Fibroblast of the aortic adventitia (primary cell): ENCODE measurements around the gene LRMDA. TPM values are rescaled to one million over a fixed set of nuclear protein-coding genes. Genes with fewer than 3 reads are reported as not detected.

ENCODE experiments used
- DNase-seq: peaks from one replicate; pipeline ENCODE4 v3.0.0-alpha.2; 2010; ENCODE audit warnings: low read depth
- H3K4me3 ChIP-seq: 2 replicates; pipeline ENCODE4 v1.5.1; 2011; ENCODE audit warnings: low read depth, mild to moderate bottlenecking, control low read depth, low read length, moderate library complexity
- CTCF ChIP-seq: IDR thresholded peaks from 2 replicates; pipeline ENCODE4 v1.5.1; 2011; ENCODE audit warnings: mild to moderate bottlenecking, low read length, control low read depth, inconsistent platforms; ENCODE audit not compliant: insufficient read depth
- total RNA-seq: library from RNA; depleted of rRNA; stranded (reverse); fragments of >200 nt; gene quantifications from 2 replicates; pipeline ENCODE4 v1.2.3, GENCODE V29; 2012; ENCODE audit warnings: low replicate concordance

The LRMDA gene
- total RNA-seq, 1 donor: 6.3 TPM

DNA sequence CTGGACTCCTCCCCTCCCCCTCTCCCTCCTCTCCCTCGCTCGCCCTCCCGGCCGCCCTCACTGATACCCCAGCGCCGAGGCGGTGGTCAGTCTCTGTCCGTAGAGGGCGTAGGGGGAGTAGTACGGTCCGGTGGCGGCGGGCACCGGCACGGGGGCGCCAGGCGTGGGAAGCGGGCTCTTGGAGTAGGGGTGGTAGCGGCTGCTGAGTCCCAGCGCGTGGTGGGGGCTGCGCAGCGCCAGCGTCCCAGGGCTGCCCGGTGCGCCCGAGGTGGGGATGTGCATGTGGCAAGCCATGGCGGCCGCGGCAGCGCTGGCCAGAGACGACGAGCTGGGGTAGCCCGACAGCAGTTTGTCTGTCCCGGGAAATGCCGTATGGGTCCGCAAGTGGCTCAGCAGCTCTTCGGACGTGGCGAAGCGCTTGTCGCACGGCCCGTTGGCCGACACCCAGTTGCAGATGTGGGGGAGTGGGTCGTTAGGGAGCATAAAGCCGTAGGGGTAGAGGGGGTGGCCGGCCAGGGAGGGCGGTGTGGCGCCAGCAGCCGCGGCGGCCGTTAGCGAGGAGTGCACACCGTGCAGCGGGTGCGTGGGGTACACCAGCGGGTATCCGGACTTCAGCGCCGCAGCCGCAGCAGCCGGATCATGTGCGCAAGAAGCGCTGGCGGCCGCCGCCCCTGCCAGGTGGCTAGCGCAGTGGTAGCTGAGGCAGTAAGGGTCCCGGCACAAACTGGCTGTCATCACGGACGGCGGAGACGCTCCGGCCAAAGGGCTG lies 32.5 kb upstream of the LRMDA start:
- DNase-seq: peak; percentile 48
- peak; percentile 0 for TF ChIP-seq CTCF
- H3K4me3 ChIP-seq: peak overlapping the region; percentile 99

DNA sequence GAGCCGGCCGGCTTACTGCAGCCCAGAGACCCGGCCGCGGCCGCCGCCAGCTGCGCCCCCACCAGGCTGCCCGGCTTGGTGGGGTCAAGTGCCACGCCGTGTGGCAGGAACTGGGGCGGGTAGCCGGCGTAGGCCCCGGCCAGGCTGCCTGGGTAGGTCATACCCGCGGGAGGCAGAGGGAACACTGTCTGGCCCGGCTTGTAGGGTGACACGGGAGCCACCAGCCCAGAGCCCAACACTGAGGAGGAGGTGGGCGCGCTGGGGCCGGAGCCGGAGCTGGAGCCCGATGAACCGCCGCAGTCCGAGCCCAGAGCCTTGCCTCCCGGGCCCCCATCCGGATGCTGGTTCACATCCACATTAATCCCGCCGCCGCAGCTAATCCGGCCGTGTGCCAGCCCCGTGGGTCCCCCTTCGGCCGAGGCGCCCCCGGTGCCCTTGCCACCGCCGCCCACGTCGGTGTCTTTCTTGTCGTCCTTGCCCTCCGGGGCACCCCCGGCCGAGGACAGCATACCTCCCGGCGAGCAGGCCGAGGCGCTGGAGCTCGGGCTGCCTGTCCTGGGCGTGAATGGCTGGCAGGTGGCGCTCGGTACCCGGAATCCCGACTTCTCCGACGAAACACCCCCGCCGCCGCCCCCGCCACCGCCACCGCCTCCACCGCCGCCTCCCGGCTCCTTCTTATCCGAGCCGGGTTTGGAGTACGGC lies 31.8 kb upstream of the LRMDA start:
- DNase-seq: peak; percentile 78
- H3K4me3 ChIP-seq: peak overlapping the region; percentile 99
- peak; percentile 58 for TF ChIP-seq CTCF

DNA sequence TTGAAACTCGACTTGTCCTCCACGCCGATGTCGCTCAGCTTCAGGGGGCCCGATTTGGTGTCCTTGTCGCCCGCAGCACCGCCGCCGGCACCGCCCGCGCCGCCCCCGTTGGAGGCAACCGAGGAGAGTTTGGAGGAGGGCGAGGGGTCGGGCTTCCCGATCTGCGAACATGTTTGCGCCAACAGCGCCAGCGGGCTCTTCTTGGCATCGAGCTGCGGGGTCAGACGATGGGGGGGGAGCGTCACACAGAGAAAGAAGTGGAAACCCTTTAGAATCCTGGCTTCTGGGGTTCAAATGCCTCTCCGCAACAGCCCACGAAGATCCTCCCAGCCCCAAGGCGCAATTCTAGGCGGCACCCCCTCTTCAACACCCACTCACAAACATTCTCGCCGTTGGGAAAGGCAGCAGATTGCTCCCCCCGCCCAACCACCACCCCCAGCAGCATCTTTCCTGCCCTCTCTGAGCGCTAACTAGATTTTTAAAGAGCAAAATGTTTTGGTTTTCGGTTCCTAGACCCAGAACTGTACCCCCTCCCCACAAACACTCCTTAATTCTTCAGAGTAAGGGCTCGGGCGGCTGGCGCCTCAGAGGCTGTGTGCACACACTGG lies 31.2 kb upstream of the LRMDA start:
- peak overlapping the region; percentile 99 for H3K4me3 ChIP-seq
- TF ChIP-seq CTCF: no peak
- DNase-seq: peak; percentile 62

DNA sequence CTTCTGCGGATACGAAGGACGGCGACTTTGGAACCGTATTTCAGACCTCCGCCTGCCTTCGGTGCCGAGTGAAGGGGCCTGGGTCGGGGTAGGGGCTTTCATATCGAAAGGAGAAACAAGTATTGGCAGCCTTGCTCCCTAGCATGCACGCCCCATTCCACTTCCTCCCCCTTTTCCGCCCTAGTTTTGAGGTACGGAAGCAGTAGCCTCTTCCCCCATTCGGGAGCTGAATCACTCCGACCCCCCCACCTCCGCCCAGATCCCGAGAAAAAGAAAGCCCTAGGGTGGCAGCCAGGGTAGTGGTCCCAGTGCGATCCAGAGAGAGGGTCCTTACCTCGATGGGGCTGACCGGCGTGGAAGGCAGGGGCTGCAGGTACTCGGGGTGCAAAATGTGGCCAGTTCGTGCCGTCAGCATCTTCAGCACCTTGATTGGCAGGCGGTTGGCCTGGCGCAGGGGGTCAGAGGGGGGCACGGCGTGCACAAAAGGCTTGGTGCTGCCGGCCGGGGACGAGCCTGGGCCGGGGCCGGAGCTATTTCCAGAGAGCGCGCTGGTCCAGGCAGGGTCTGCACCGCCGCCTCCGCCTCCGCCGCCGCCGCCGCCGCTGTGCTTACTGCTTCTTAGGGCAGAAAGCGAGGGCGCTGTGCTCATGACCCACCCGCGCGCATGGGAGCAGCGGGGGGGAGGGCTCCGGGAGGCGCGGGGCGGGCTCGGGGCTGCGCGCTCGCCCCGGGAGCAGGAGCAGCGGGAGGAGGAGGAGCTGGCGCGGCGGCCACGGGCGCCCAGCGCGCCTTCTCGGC lies 30.5 kb upstream of the LRMDA start:
- DNase-seq: peak; percentile 43
- peak overlapping the region; percentile 99 for H3K4me3 ChIP-seq
- TF ChIP-seq CTCF: no peak

DNA sequence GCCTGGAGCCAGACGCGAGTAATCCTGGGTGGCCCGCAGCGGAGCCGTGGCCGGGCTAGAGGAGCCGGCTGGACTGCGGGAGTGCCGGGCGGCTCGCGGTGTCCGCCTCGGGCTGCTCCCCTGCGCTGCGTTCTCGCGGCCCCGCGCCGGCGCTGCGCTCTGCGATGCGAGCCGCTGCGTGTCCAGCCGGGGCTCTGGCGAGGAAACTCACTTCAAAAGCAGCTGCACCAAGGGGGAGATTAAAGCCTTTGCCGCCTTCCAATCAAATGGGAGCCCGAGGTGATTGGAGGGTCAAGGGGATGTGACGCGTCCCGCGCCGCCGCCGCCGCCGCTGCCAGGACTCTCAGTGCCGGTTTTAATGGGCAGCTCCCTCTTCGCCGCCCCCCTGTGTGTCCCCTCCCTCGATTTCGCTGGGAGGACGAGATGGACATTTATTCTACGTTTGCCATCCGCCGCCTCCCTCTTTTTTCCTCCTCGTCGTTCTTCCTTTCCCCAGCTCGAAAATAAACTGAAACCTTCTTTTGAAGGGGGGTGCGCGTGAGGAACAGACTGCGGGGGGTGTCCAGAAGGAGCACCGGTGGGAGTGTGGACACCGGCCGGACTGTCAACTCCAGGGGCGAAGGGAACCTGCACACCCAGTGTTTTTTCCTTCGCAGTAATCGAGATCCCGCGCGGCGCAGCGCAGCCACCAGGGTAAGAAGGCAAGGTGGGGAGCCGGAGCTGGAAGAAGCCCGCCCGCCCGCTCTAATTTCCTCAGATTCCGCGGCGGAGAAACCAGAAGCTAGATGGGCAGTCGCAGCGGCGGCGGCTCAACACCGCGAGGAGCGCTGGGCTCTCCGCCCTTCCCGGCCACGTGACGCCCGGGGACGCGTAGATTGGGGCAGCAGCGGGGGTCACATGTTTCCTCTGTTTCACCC lies 29.6 kb upstream of the LRMDA start, which contains the start of gene ZNF503:
Gene ZNF503 (minus strand): TSS at position 196 of the 917 bp plus-strand sequence. CDS start 345 bp downstream, outside the sequence.
- TF ChIP-seq CTCF: peak; percentile 59
- DNase-seq: peak; percentile 98
- H3K4me3 ChIP-seq: peak within 1 kb of the TSS; percentile 99
